GM18519 (cell line): ENCODE data around the gene BRSK1.
A peak's percentile ranks its signal among the peaks of the same experiment; 100 is the strongest.

Experiments
- ATAC-seq: cut with Tn5 transposase; IDR thresholded peaks from one replicate; pipeline ENCODE4 v1.9.1; 2021; ENCODE audit warnings: mild to moderate bottlenecking, moderate library complexity; ENCODE audit not compliant: unreplicated experiment, low FRiP score

The BRSK1 gene

DNA sequence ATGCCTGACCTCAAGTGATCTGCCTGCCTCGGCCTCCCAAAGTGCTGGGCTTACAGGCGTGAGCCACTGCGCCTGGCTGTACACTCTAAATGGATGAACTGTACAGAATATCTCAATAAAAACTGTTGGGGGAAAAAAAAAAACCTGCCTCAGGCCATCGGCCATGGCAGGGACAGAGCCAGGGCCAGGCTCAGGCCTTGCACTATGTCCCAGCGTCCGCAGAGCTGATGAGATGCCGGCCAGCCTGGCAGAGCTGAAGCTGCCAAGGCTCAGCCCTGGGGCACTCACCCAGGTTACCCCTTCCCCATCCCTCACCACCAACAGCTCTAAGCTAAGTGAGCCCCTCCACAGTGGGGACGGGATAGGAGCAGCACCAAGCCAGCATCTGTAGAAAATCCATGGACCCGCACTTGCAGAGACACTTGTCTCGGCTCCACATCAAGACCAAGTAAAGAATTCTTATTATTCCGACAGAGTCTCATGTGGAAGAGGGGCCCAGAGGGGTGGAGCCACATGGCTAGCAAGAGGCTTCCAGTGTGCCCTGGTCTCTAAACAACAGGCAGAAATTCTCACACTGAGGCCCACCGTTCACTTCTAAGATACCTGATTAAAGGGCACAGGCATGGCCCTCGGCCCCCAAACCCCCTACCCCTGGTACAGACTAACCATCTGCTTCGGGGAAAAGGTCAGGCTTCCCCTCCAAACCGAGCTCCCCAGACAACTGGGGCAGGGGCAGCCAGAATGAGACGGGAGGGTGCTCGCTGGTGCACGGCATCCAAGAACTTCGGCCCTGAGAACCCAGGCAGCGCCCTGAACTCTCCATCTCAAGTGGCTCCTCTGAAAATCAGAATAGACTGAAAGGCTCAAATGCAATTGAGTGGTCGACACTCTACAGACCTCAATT lies 30.8 kb upstream of the BRSK1 start:
- ATAC-seq: no peak

DNA sequence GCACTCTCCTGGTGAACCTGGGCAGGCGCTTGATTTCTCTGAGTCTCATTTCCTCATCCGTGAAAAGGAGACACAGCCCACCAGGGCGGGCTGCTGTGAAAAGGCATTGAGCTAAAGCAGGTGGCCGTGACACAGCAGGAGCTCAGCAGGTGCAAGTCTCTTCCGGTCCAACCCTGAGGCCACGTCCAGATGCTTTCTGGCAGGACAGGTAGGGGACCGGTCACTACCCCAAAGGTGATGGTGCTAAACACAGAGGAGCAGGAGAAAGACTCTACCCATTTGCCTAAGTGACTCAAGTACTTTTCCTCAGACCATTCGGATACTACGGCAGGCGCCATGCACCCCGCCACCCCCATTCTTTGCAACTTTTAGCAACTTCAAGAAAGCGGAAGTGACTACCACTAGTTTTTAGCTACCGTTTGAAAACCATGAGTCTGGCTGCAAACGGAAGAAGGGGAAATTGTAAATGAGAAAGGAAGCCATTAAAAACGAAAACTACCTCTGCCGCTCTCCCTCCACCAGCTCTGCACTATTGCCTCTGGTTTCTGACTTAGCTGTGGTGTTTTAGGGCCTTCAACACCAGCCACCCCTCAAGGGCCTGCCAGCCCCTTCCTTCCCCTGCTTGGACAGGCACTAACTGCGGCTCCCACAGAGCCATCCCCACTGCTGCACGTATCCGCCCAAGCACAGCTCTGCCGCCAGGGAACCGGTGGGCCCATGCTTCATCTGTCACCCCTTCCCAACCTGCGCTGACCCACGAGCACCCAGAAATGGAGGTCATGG lies 29.8 kb upstream of the BRSK1 start:
- peak; percentile 32 for ATAC-seq

DNA sequence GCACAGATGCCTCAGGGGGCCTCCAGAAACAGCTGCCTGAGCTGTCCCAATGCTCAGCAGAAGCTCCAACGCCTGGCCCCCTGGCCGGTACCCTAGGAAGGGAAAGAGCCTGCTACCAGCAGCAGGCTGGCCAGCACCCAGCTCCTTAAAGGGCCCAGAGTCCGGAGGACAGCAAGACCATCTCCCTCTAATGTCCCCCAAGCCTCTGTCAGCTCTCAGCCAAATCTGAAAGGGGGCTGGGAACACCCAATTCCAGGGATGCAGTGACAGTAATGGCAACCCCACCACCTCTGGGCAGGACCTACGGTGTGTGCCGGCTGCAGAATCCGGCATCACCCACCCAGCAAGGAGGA lies 29.2 kb upstream of the BRSK1 start:
- no peak for ATAC-seq

- ATAC-seq: no peak
These were observed 28.0 kb upstream of the BRSK1 start for GRCh38 chr19:55255618-55256423.

- ATAC-seq: no peak
These were observed 27.0 kb upstream of the BRSK1 start for GRCh38 chr19:55256562-55257460.

GRCh38 chr19:55257461-55258420 lies 26.1 kb upstream of the BRSK1 start:
- ATAC-seq: no peak

DNA sequence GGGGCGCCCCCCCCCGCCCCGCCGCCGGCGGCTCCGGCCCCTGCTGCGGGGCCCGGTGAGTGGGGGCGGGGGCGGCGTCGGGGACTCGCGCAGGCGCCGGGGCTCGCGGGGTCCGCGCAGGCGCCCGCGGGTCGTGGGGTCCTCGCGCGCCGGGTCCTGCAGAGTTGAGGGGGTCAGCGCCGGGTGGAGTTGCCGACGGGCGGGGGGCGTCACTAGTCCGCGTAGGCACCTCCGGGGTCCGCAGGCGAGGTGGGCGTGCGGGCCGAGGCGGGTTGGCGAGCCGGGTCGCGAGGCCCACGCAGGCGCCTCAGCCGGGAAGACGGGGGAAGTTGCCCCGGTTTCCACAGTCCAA lies 25.3 kb upstream of the BRSK1 start:
- no peak for ATAC-seq

GRCh38 chr19:55258828-55259539 lies 24.8 kb upstream of the BRSK1 start, which contains the start of gene PPP6R1:
Gene PPP6R1 (minus strand): TSS chr19:55259017. CDS start chr19:55247103, 11,914 bp downstream.
- peak; percentile 55 for ATAC-seq

GRCh38 chr19:55259540-55260210 lies 24.1 kb upstream of the BRSK1 start:
- ATAC-seq: no peak

GRCh38 chr19:55261671-55262126 lies 22.1 kb upstream of the BRSK1 start:
- no peak for ATAC-seq

DNA sequence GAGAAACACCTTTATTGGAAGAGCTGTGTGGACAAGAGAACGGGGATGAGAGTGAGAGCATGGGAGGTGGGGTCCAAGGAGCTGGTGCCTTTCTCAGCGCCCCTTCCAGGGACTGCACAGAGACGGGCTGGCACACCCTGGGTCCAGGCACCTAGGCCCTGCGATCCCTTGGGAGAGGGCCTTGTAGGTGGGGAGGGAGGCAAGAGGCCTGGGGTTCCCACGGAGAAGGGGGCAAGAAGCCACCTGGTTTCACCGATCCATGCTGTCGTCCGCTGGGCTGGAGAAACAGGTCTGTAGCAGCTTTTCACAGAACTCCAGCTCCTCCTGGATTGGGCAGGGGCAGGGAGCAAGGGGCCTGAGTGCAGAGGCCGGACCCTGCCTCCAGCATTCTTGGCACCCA lies 21.4 kb upstream of the BRSK1 start:
- no peak for ATAC-seq

- ATAC-seq: no peak
These were observed 19.3 kb upstream of the BRSK1 start for GRCh38 chr19:55264531-55264930.

- no peak for ATAC-seq
These were observed 18.6 kb upstream of the BRSK1 start for GRCh38 chr19:55265173-55265572.

- ATAC-seq: no peak
These were observed 17.9 kb upstream of the BRSK1 start for GRCh38 chr19:55265723-55266386.

DNA sequence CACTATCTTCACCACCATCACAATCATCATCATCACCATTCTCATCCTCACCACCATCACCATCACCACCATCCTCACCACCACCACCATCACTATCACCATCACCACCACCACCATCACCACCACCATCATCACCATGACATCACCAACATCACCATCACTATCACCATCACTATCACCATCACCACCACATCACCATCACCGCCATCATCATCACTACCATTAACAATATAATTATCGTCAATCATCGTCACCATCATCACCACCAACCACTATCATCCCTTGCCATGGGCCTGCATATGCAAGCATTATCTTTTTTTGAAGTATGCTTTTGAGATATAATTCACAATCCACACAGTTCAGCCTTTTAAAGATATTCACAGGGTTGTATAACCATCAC lies 17.4 kb upstream of the BRSK1 start:
- ATAC-seq: no peak

DNA sequence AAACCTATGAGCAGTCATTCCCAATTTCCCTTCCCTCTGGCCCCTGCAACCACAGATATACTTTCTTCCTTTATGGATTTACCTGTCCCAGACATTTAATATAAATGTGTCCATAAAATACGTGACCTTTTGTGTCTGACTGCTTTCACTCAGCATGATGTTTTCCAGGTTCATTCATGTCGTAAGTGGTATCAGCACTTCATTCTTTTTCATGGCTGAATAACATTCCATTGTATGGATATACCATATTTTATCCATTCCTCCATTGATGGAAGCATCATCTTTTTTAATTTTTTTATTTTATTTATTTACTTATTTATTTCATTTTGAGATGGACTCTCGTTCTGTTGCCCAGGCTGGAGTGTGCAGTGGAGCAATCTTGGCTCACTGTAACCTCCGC lies 17.0 kb upstream of the BRSK1 start:
- ATAC-seq: no peak

DNA sequence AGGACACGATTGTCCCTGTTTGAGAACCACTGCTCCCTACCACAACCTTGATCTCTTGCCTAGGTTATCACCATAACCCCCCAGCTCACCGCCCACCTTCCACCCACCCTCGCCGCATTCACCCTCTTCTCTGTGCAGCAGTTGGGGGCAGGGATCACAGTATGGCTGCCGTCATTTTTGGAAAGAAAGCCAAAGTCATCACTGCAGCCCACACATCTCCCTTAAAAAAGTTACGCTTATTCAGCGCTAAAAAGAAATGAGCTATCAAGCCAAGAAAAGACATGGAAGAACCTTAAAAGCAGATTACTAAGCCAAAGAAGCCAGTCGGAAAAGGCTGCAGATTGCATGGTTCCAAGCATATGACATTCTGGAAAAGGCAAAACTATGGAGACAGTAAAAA lies 14.5 kb upstream of the BRSK1 start:
- no peak for ATAC-seq
